HG03280 (cell line): ENCODE results near the gene EPC2.
A peak's percentile ranks its signal among the peaks of the same experiment; 100 is the strongest.

Source experiments
- ATAC-seq: cut with Tn5 transposase; IDR thresholded peaks from one replicate; pipeline ENCODE4 v1.9.1; 2021; ENCODE audit warnings: mild to moderate bottlenecking, moderate library complexity; ENCODE audit not compliant: unreplicated experiment

Gene EPC2

GRCh38 chr2:148643998-148644882 is at the start of gene EPC2:
EPC2 (plus strand) TSS chr2:148644751; CDS start chr2:148645018, 267 bp downstream.
- peak; percentile 58 for ATAC-seq

GRCh38 chr2:148596018-148596417 is 48.5 kb upstream of the EPC2 start:
- no peak for ATAC-seq

GRCh38 chr2:148599109-148599991 is 45.2 kb upstream of the EPC2 start:
- no peak for ATAC-seq

- ATAC-seq: peak; percentile 18
These were observed 41.5 kb upstream of the EPC2 start for GRCh38 chr2:148602885-148603561.

GRCh38 chr2:148603562-148603920 is 41.0 kb upstream of the EPC2 start:
- peak; percentile 99 for ATAC-seq

- no peak for ATAC-seq
These were observed 39.6 kb upstream of the EPC2 start for GRCh38 chr2:148604927-148605326.

GRCh38 chr2:148607566-148607965 is 37.0 kb upstream of the EPC2 start:
- no peak for ATAC-seq

- ATAC-seq: no peak
These were observed 31.1 kb upstream of the EPC2 start for GRCh38 chr2:148613231-148614013.

GRCh38 chr2:148614014-148614321 is 30.6 kb upstream of the EPC2 start:
- peak; percentile 31 for ATAC-seq

GRCh38 chr2:148614322-148615049 is 30.1 kb upstream of the EPC2 start:
- peak; percentile 95 for ATAC-seq

- ATAC-seq: no peak
These were observed 29.1 kb upstream of the EPC2 start for GRCh38 chr2:148615381-148615841.

GRCh38 chr2:148616662-148617061 is 27.9 kb upstream of the EPC2 start:
- ATAC-seq: no peak

- no peak for ATAC-seq
These were observed 27.3 kb upstream of the EPC2 start for GRCh38 chr2:148617219-148617618.

GRCh38 chr2:148619560-148620195 is 24.9 kb upstream of the EPC2 start:
- ATAC-seq: no peak

- no peak for ATAC-seq
These were observed 22.2 kb upstream of the EPC2 start for GRCh38 chr2:148622366-148622765.

GRCh38 chr2:148623086-148623485 is 21.5 kb upstream of the EPC2 start:
- ATAC-seq: no peak

GRCh38 chr2:148627224-148627623 is 17.3 kb upstream of the EPC2 start:
- no peak for ATAC-seq

- no peak for ATAC-seq
These were observed 9.8 kb upstream of the EPC2 start for GRCh38 chr2:148634749-148635148.

- ATAC-seq: no peak
These were observed 6.0 kb upstream of the EPC2 start for GRCh38 chr2:148638543-148638942.
